Duodenal mucosa (tissue), 2 donors: ENCODE data around the gene LHX3.

ENCODE experiments used
- H3K27ac ChIP-seq: one replicate; pipeline ENCODE4 v1.7.0; 2013; ENCODE audit warnings: low read depth, low read length
- H3K27me3 ChIP-seq, 2 donors: one replicate each; pipeline ENCODE4 v1.7.0; 2013; ENCODE audit warnings: low read length in 2 of 2, control low read depth in 1 of 2; ENCODE audit not compliant: insufficient read depth in 2 of 2, control insufficient read depth in 1 of 2
- H3K36me3 ChIP-seq, 2 donors: one replicate each; pipeline ENCODE4 v1.7.0; 2013; ENCODE audit warnings: low read length in 2 of 2, control low read depth in 1 of 2; ENCODE audit not compliant: insufficient read depth in 2 of 2, control insufficient read depth in 1 of 2
- H3K4me1 ChIP-seq, 2 donors: one replicate each; pipeline ENCODE4 v1.7.0; 2013; ENCODE audit warnings: low read length in 2 of 2, control low read depth in 1 of 2; ENCODE audit not compliant: insufficient read depth in 2 of 2, control insufficient read depth in 1 of 2
- H3K4me3 ChIP-seq, 2 donors: one replicate each; pipeline ENCODE4 v1.7.0; 2013; ENCODE audit warnings: low read length in 2 of 2, low read depth in 1 of 2
- H3K9ac ChIP-seq, 2 donors: one replicate each; pipeline ENCODE4 v1.7.0; 2013; ENCODE audit warnings: low read length in 2 of 2, low read depth in 1 of 2
- H3K9me3 ChIP-seq, 2 donors: one replicate each; pipeline ENCODE4 v1.7.0; 2013; ENCODE audit warnings: low read length in 2 of 2, control low read depth in 1 of 2; ENCODE audit not compliant: control insufficient read depth in 1 of 2

The LHX3 gene

GRCh38 chr9:136185596-136186366 lies 19.1 kb downstream of the LHX3 start:
- Histone ChIP-seq H3K27me3 (peaks cover 6 to 8% of the 10 kb centered on the region in 2 donors), H3K27ac (no peak overlapping the region), H3K4me1 (peaks cover 0 to 4% of the 10 kb centered on the region in 2 donors), H3K9ac (no peak overlapping the region), H3K36me3 (no peaks in the 10 kb centered on the region), H3K9me3 (no peaks in the 10 kb centered on the region), H3K4me3 (no peak overlapping the region)

- Histone ChIP-seq H3K36me3 (no peaks in the 10 kb centered on the region), H3K27ac (no peak overlapping the region), H3K4me3 (no peak overlapping the region), H3K9me3 (no peaks in the 10 kb centered on the region), H3K27me3 (peaks cover 4 to 6% of the 10 kb centered on the region in 2 donors), H3K4me1 (peaks cover 0 to 4% of the 10 kb centered on the region in 2 donors), H3K9ac (no peak overlapping the region)
Observed at GRCh38 chr9:136185066-136185465, 19.9 kb downstream of the LHX3 start.

- no peak overlapping the region for H3K9ac ChIP-seq
- peaks cover 0 to 4% of the 10 kb centered on the region in 2 donors for H3K4me1 ChIP-seq
- no peak overlapping the region for H3K27ac ChIP-seq
- no peak overlapping the region for H3K4me3 ChIP-seq
- no peaks in the 10 kb centered on the region for H3K9me3 ChIP-seq
- no peaks in the 10 kb centered on the region for H3K36me3 ChIP-seq
- peaks cover 4 to 5% of the 10 kb centered on the region in 2 donors for H3K27me3 ChIP-seq
Observed at GRCh38 chr9:136182850-136183422, 22.0 kb downstream of the LHX3 start.

GRCh38 chr9:136182420-136182787 lies 22.5 kb downstream of the LHX3 start:
- peaks cover 0 to 4% of the 10 kb centered on the region in 2 donors for H3K27me3 ChIP-seq
- H3K27ac ChIP-seq, result no peak overlapping the region
- H3K9me3 ChIP-seq, result no peaks in the 10 kb centered on the region
- no peak overlapping the region for H3K4me3 ChIP-seq
- peaks cover 0 to 4% of the 10 kb centered on the region in 2 donors for H3K4me1 ChIP-seq
- H3K36me3 ChIP-seq, result no peaks in the 10 kb centered on the region
- H3K9ac ChIP-seq, result no peak overlapping the region

- Histone ChIP-seq H3K27me3 (peaks cover 0 to 4% of the 10 kb centered on the region in 2 donors), H3K9ac (no peak overlapping the region), H3K4me3 (no peak overlapping the region), H3K27ac (no peak overlapping the region), H3K4me1 (peaks cover 0 to 4% of the 10 kb centered on the region in 2 donors), H3K36me3 (no peaks in the 10 kb centered on the region), H3K9me3 (no peaks in the 10 kb centered on the region)
Observed at GRCh38 chr9:136181784-136182419, 23.0 kb downstream of the LHX3 start.

- H3K36me3 ChIP-seq, result no peaks in the 10 kb centered on the region
- no peak overlapping the region for H3K27ac ChIP-seq
- H3K4me1 ChIP-seq, result peaks cover 0 to 4% of the 10 kb centered on the region in 2 donors
- H3K9me3 ChIP-seq, result no peaks in the 10 kb centered on the region
- peaks cover 0 to 4% of the 10 kb centered on the region in 2 donors for H3K27me3 ChIP-seq
- no peak overlapping the region for H3K9ac ChIP-seq
- H3K4me3 ChIP-seq, result no peak overlapping the region
Observed at GRCh38 chr9:136180586-136180985, 24.3 kb downstream of the LHX3 start.

- Histone ChIP-seq H3K9me3 (no peaks in the 10 kb centered on the region), H3K4me1 (peaks cover 0 to 4% of the 10 kb centered on the region in 2 donors), H3K4me3 (no peak overlapping the region), H3K36me3 (no peaks in the 10 kb centered on the region), H3K9ac (no peak overlapping the region), H3K27me3 (peaks cover 0 to 1% of the 10 kb centered on the region in 2 donors), H3K27ac (no peak overlapping the region)
Observed at GRCh38 chr9:136179761-136180160, 25.2 kb downstream of the LHX3 start.

- H3K4me3 ChIP-seq, result no peak overlapping the region
- H3K27me3 ChIP-seq, result no peaks in the 10 kb centered on the region
- no peak overlapping the region for H3K27ac ChIP-seq
- peaks cover 0 to 4% of the 10 kb centered on the region in 2 donors for H3K4me1 ChIP-seq
- H3K9me3 ChIP-seq, result no peaks in the 10 kb centered on the region
- H3K9ac ChIP-seq, result no peak overlapping the region
- no peaks in the 10 kb centered on the region for H3K36me3 ChIP-seq
Observed at GRCh38 chr9:136179101-136179616, 25.8 kb downstream of the LHX3 start.

GRCh38 chr9:136178773-136179075 lies 26.2 kb downstream of the LHX3 start:
- no peak overlapping the region for H3K4me3 ChIP-seq
- H3K36me3 ChIP-seq, result no peaks in the 10 kb centered on the region
- no peak overlapping the region for H3K27ac ChIP-seq
- H3K27me3 ChIP-seq, result no peaks in the 10 kb centered on the region
- no peak overlapping the region for H3K9ac ChIP-seq
- no peaks in the 10 kb centered on the region for H3K9me3 ChIP-seq
- peaks cover 0 to 4% of the 10 kb centered on the region in 2 donors for H3K4me1 ChIP-seq

GRCh38 chr9:136178061-136178772 lies 26.7 kb downstream of the LHX3 start:
- Histone ChIP-seq H3K4me1 (peaks cover 0 to 4% of the 10 kb centered on the region in 2 donors), H3K9me3 (no peaks in the 10 kb centered on the region), H3K27me3 (no peaks in the 10 kb centered on the region), H3K36me3 (no peaks in the 10 kb centered on the region), H3K9ac (no peak overlapping the region), H3K27ac (no peak overlapping the region), H3K4me3 (no peak overlapping the region)
